ENCODE data around the gene MCOLN1.

DNA sequence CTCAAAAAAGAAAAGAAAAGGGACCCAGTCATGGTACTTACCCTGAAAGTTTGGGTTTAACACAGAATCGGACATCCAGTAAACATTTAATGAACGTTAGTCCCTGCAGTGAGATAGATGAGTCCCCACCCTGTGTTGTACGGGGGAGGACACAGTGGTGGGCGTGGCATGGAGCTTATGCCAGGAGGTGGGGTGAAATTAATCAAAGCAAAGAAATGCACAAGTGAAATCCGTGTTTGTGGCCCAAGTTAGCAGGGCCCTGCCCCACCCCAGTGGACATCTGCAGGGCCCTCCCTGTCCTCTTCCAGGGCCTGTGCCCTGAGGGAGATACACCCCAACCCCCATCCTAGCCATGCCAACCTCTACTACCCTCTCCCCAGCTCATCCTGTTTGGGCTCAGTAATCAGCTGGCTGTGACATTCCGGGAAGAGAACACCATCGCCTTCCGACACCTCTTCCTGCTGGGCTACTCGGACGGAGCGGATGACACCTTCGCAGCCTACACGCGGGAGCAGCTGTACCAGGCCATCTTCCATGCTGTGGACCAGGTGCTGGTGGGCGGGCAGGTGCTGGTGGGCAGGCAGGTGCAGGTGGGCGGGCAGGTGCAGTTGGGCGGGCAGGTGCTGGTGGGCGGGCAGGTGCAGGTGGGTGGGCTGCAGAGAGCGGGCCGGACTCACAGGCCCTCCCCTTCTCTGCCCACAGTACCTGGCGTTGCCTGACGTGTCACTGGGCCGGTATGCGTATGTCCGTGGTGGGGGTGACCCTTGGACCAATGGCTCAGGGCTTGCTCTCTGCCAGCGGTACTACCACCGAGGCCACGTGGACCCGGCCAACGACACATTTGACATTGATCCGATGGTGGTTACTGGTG is 3.9 kb downstream of the MCOLN1 start:
- no peak for TF ChIP-seq EZH2 (IDR thresholded peaks at IDR 0.05; ENCODE audit: low read length, unreplicated experiment)
- TF ChIP-seq, protein P1, sequence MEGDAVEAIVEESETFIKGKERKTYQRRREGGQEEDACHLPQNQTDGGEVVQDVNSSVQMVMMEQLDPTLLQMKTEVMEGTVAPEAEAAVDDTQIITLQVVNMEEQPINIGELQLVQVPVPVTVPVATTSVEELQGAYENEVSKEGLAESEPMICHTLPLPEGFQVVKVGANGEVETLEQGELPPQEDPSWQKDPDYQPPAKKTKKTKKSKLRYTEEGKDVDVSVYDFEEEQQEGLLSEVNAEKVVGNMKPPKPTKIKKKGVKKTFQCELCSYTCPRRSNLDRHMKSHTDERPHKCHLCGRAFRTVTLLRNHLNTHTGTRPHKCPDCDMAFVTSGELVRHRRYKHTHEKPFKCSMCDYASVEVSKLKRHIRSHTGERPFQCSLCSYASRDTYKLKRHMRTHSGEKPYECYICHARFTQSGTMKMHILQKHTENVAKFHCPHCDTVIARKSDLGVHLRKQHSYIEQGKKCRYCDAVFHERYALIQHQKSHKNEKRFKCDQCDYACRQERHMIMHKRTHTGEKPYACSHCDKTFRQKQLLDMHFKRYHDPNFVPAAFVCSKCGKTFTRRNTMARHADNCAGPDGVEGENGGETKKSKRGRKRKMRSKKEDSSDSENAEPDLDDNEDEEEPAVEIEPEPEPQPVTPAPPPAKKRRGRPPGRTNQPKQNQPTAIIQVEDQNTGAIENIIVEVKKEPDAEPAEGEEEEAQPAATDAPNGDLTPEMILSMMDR (conservative IDR thresholded peaks at IDR 0.05; ENCODE audit: low read depth, low read length) = no peak

All from PC-3 (cell line).